Measurements from ENCODE around the gene TRIM47.

TRIM47 gene

GRCh38 chr17:75878174-75878998, at the start of gene TRIM47:
Gene TRIM47 (minus strand): TSS chr17:75878581. CDS start chr17:75878548, 33 bp downstream.
- no peak for DNase-seq (ENCODE audit: low read depth in 2 of 3, low spot score in 2 of 3)

- DNase-seq (ENCODE audit: low read depth in 2 of 3, low spot score in 2 of 3) = no peak
Measured at GRCh38 chr17:75927286-75927922, 49.0 kb upstream of the TRIM47 start.

- no peak for DNase-seq (ENCODE audit: low read depth in 2 of 3, low spot score in 2 of 3)
Measured at GRCh38 chr17:75926456-75926855, 48.1 kb upstream of the TRIM47 start.

GRCh38 chr17:75925912-75926311, 47.5 kb upstream of the TRIM47 start:
- DNase-seq (ENCODE audit: low read depth in 2 of 3, low spot score in 2 of 3) = no peak

GRCh38 chr17:75925103-75925502, 46.7 kb upstream of the TRIM47 start:
- no peak for DNase-seq (ENCODE audit: low read depth in 2 of 3, low spot score in 2 of 3)

- DNase-seq (ENCODE audit: low read depth in 2 of 3, low spot score in 2 of 3) = no peak
Measured at GRCh38 chr17:75922963-75923874, 44.8 kb upstream of the TRIM47 start.

- no peak for DNase-seq (ENCODE audit: low read depth in 2 of 3, low spot score in 2 of 3)
Measured at GRCh38 chr17:75922173-75922961, 44.0 kb upstream of the TRIM47 start.

- no peak for DNase-seq (ENCODE audit: low read depth in 2 of 3, low spot score in 2 of 3)
Measured at GRCh38 chr17:75921596-75921995, 43.2 kb upstream of the TRIM47 start.

GRCh38 chr17:75920045-75920560, 41.7 kb upstream of the TRIM47 start:
- no peak for DNase-seq (ENCODE audit: low read depth in 2 of 3, low spot score in 2 of 3)

GRCh38 chr17:75919611-75920010, 41.2 kb upstream of the TRIM47 start:
- no peak for DNase-seq (ENCODE audit: low read depth in 2 of 3, low spot score in 2 of 3)

- no peak for DNase-seq (ENCODE audit: low read depth in 2 of 3, low spot score in 2 of 3)
Measured at GRCh38 chr17:75917917-75918445, 39.6 kb upstream of the TRIM47 start.

GRCh38 chr17:75917141-75917916, 38.9 kb upstream of the TRIM47 start:
- DNase-seq (ENCODE audit: low read depth in 2 of 3, low spot score in 2 of 3) = no peak

- no peak for DNase-seq (ENCODE audit: low read depth in 2 of 3, low spot score in 2 of 3)
Measured at GRCh38 chr17:75915268-75915667, 36.9 kb upstream of the TRIM47 start.

GRCh38 chr17:75914643-75915267, 36.4 kb upstream of the TRIM47 start:
- no peak for DNase-seq (ENCODE audit: low read depth in 2 of 3, low spot score in 2 of 3)

GRCh38 chr17:75913537-75914210, 35.3 kb upstream of the TRIM47 start:
- DNase-seq (ENCODE audit: low read depth in 2 of 3, low spot score in 2 of 3) = no peak

GRCh38 chr17:75910699-75911098, 32.3 kb upstream of the TRIM47 start:
- no peak for DNase-seq (ENCODE audit: low read depth in 2 of 3, low spot score in 2 of 3)

- no peak for DNase-seq (ENCODE audit: low read depth in 2 of 3, low spot score in 2 of 3)
Measured at GRCh38 chr17:75909812-75910274, 31.5 kb upstream of the TRIM47 start.

- DNase-seq (ENCODE audit: low read depth in 2 of 3, low spot score in 2 of 3) = no peak
Measured at GRCh38 chr17:75909051-75909811, 30.9 kb upstream of the TRIM47 start.
